ENCODE measurements around the gene SPDYE17.

- TF ChIP-seq CTCF (IDR thresholded peaks at IDR 0.05) (no peak), ZFX (IDR thresholded peaks at IDR 0.05; ENCODE audit: borderline replicate concordance) (no peak)
Observed at GRCh38 chr7:76997381-76998284, 34.5 kb downstream of the SPDYE17 start.
